ENCODE results near the gene KCNJ3.

The KCNJ3 gene

DNA sequence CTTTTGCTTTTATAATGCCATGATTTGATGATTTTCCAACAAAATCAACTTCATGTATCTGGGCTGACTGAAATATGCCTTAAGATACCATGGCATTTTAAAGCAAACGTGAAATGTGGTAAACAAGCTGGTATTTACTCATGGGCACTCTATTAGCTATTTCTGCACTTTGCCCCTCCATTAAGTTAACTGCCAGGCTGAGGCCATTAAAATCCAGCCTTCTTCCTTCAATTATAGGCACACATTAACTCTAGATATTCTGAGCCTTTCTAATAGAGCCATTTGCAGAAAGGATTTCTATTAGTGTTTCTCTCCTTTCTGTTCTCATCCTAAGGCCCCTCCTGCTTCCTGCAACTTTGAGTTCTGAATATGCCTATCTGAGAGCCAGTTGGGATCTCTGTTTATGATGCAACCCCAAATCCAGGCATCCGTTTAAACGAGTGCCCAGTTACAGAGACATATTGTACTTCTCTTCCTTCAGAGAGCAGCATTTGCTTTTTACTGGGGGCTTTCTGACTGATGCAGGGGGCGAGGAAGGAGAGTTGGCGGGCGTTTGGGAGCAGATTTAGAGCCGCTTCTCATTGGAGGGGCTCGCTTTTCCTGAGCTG, 1.6 kb upstream of the KCNJ3 start:
- peaks cover 0 to 3% of the 10 kb centered on the region in 2 donors for H3K4me1 Mint-ChIP-seq
- no peak for ATAC-seq (replicated peaks)
- peaks cover 0 to 2% of the 10 kb centered on the region in 2 donors for H3K36me3 Mint-ChIP-seq
- H3K27me3 Mint-ChIP-seq = peaks cover 32 to 44% of the 10 kb centered on the region in 2 donors
- H3K9me3 Mint-ChIP-seq = peaks cover 0 to 1% of the 10 kb centered on the region in 2 donors
- no peak for DNase-seq
- H3K27ac Mint-ChIP-seq = no peak overlapping the region
- no peak overlapping the region for H3K4me3 Mint-ChIP-seq

DNA sequence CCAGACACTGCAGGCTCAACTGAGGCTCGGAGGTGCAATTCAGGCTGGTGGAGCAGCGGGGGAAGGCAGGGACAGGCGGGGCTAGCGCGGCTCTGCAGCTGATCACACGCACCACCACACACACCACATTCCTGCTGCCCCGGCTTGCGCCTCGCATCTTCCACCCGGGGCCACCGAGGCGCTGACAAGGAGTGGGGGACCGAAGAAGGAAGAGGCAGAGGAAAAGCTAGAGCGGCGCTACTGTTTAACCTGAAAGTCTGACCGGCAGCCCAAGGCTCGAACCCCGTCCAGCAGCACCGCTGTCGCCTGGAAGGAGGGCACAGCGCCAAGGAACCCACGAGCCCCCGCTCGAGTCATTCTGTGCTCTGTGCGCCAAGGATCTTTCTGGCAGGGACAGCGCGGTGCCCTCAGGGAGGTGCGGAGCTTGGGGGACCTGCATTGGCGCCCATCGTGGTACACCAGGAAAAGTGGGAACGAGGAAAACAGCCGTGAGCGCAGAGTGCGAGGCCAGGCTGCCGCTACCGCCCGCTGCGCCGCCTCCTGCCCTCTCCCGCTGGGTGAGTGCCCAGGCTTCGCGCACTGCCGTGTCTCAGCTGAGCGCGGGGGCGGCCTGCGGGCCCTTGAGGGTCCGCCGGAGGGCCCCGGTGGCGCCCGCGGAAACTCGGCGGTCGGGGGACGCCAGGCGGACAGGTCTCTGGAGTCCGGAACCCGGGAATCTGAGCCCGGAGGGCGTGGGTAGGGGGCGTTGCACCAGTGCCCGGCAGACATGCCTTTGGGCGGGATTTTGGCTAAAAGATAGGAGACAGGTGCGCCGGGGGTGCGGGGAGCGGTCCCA, 860 bp upstream of the KCNJ3 start:
- Mint-ChIP-seq H3K4me3 (no peak overlapping the region), H3K27me3 (peaks cover 32 to 44% of the 10 kb centered on the region in 2 donors), H3K36me3 (peaks cover 0 to 2% of the 10 kb centered on the region in 2 donors), H3K4me1 (peaks cover 0 to 3% of the 10 kb centered on the region in 2 donors), H3K27ac (no peak overlapping the region), H3K9me3 (peaks cover 0 to 1% of the 10 kb centered on the region in 2 donors)
- ATAC-seq (replicated peaks) (no peak), DNase-seq (no peak)

DNA sequence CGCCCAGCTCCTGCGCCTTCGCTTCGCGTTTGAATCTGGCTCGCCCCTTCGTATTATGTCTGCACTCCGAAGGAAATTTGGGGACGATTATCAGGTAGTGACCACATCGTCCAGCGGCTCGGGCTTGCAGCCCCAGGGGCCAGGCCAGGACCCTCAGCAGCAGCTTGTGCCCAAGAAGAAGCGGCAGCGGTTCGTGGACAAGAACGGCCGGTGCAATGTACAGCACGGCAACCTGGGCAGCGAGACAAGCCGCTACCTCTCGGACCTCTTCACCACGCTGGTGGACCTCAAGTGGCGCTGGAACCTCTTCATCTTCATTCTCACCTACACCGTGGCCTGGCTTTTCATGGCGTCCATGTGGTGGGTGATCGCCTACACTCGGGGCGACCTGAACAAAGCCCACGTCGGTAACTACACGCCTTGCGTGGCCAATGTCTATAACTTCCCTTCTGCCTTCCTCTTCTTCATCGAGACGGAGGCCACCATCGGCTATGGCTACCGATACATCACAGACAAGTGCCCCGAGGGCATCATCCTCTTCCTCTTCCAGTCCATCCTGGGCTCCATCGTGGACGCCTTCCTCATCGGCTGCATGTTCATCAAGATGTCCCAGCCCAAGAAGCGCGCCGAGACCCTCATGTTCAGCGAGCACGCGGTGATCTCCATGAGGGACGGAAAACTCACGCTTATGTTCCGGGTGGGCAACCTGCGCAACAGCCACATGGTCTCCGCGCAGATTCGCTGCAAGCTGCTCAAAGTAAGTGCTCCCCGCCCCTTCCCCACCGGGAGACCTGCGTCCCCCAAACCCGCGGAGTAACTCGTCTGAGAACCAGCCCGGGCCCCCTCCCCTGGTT, 453 bp downstream of the KCNJ3 start:
- Mint-ChIP-seq H3K4me1 (peaks cover 0 to 3% of the 10 kb centered on the region in 2 donors), H3K36me3 (peaks cover 0 to 2% of the 10 kb centered on the region in 2 donors), H3K9me3 (peaks cover 0 to 1% of the 10 kb centered on the region in 2 donors), H3K4me3 (no peak overlapping the region), H3K27ac (no peak overlapping the region), H3K27me3 (peaks cover 32 to 44% of the 10 kb centered on the region in 2 donors)
- ATAC-seq (replicated peaks) (no peak), DNase-seq (no peak)

DNA sequence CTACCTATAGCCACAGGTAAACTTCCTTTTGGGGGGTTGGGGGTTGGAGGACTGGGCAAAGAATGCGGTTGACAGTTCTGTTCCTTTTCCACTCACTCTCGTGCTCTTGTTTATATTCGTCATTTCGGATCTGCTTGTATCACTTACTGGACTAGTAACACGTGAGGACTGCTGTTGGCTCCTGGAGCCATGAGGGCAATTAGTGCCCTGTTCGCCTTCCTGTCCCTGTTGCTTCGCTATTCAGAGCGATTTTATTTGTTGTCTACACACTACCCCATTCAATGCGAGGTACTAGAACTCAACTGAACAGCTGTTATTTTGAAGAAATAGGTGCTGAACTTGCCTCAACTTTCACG, 1.1 kb downstream of the KCNJ3 start:
- Mint-ChIP-seq H3K4me1 (peaks cover 0 to 3% of the 10 kb centered on the region in 2 donors), H3K27ac (no peak overlapping the region), H3K9me3 (peaks cover 0 to 1% of the 10 kb centered on the region in 2 donors), H3K4me3 (no peak overlapping the region), H3K27me3 (peaks cover 32 to 44% of the 10 kb centered on the region in 2 donors), H3K36me3 (peaks cover 0 to 2% of the 10 kb centered on the region in 2 donors)
- ATAC-seq (replicated peaks) (no peak), DNase-seq (no peak)

DNA sequence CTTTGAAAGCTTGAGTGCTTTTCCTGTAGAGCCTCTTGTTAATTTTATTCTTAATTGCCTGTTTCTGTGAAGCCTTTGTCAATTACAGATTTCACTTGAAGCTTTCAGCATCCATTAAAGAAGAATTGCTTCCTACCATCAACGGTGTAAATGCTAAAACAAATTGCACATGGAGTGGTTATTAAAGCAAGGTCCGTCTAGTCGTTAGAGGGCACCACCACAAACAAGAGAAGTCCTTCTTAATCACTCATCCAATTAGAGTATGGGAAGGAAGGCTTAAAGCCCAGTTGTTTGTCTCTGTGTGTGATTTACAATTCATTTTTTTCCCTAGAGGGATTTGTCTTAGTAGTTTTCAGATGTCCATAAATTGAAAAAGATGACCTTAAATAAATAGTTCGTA, 1.6 kb downstream of the KCNJ3 start:
- H3K36me3 Mint-ChIP-seq = peaks cover 0 to 2% of the 10 kb centered on the region in 2 donors
- no peak overlapping the region for H3K27ac Mint-ChIP-seq
- H3K4me3 Mint-ChIP-seq = no peak overlapping the region
- peaks cover 32 to 44% of the 10 kb centered on the region in 2 donors for H3K27me3 Mint-ChIP-seq
- ATAC-seq (replicated peaks) = no peak
- peaks cover 0 to 1% of the 10 kb centered on the region in 2 donors for H3K9me3 Mint-ChIP-seq
- H3K4me1 Mint-ChIP-seq = peaks cover 0 to 3% of the 10 kb centered on the region in 2 donors
- DNase-seq = no peak

DNA sequence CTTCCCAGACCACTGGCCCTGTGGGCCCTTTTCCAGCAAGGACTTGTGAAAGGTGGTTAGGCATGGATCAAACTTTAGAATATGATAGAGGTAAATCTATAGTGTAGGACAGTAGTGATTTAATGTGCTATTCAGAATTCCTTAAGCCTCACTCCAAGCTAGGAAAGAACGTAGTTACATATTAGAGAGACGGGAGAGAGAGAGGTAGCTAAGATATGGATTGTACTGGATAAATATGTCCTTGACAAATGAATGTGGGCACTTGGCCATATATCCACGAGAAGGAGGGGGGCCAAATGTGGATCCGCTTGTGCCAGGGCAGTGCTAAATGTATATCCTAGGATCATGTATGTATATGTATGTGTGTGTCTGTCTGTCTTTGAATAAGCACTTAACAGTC, 6.5 kb downstream of the KCNJ3 start:
- no peak overlapping the region for H3K4me3 Mint-ChIP-seq
- no peaks in the 10 kb centered on the region for H3K9me3 Mint-ChIP-seq
- ATAC-seq (replicated peaks) (no peak), DNase-seq (no peak)
- no peaks in the 10 kb centered on the region for H3K4me1 Mint-ChIP-seq
- no peaks in the 10 kb centered on the region for H3K27me3 Mint-ChIP-seq
- H3K36me3 Mint-ChIP-seq = no peaks in the 10 kb centered on the region
- no peak overlapping the region for H3K27ac Mint-ChIP-seq

DNA sequence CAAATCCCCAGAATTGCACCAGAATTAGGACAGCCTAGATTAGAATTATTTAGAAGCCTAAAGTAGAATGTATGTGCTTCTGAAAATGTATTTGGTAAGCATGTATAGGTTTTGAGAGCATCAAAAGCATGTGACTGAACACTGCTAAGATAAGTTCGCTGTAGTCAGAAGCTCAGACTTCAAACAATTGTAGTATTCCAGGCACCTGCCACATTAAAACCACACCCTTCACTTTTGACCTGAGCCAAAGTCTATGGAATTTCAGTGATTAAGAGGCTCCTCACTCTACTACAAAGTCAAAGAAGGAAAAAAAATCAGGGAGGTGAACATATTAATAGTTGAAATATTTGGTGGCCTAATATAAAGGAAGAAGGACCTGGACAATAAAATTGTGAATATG, 8.2 kb downstream of the KCNJ3 start:
- no peak overlapping the region for H3K27ac Mint-ChIP-seq
- DNase-seq = no peak

DNA sequence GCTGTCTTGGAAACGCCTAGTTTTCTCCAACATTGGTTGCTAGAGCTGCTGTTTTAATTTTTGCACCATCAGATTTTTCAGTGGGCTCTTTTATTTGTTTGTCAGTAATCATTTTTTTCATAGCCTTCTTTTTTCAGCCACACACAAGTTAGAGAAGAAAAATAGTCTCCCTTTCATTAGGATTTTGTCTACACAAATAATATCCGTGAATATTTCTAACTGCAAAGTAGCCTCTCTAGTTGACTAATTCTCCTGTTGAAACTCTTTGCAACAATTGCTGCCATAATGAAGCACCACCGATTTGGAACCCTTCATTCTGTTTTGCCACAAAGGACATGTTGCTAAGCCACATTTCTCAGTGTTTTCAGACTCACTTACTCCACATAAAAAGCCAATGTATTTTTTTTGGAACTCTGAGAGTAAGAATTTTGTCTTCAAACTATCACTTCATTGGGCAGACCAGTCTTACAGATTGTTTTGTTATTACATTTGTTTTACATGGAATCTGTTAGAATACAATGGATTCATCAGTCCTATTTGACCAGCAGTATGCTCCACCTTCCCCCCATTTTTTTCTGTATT, 9.6 kb downstream of the KCNJ3 start:
- H3K27me3 Mint-ChIP-seq = no peaks in the 10 kb centered on the region
- H3K27ac Mint-ChIP-seq = no peak overlapping the region
- H3K36me3 Mint-ChIP-seq = no peaks in the 10 kb centered on the region
- H3K4me3 Mint-ChIP-seq = no peak overlapping the region
- no peak for ATAC-seq (replicated peaks)
- H3K4me1 Mint-ChIP-seq = no peaks in the 10 kb centered on the region
- DNase-seq = no peak
- no peaks in the 10 kb centered on the region for H3K9me3 Mint-ChIP-seq

More for the DNA sequence above, 8.2 kb downstream of the KCNJ3 start:
- H3K27me3 Mint-ChIP-seq = no peaks in the 10 kb centered on the region
- no peaks in the 10 kb centered on the region for H3K9me3 Mint-ChIP-seq
- no peaks in the 10 kb centered on the region for H3K36me3 Mint-ChIP-seq
- H3K4me3 Mint-ChIP-seq = no peak overlapping the region
- ATAC-seq (replicated peaks) = no peak
- no peaks in the 10 kb centered on the region for H3K4me1 Mint-ChIP-seq

DNA sequence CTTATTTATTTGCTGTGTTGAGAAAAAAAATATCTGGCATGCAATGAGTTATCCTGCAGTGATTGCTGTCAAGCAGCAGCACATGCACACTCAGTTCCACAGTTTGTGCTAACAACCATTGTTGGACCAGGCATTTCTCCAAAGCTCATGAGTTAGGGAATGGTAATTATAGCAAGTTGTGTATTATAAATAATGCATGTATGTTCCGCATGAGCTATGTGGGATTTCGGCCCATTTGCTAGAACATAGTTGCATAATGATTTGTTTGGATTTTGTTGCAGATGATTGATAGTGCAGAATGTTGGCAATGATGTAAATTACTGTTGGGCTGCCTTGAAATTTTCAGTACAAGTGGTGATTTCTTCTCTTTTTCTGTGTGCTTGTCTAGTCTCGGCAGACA, 10.7 kb downstream of the KCNJ3 start:
- Mint-ChIP-seq H3K36me3 (no peaks in the 10 kb centered on the region), H3K9me3 (no peaks in the 10 kb centered on the region), H3K27me3 (no peaks in the 10 kb centered on the region), H3K4me3 (no peak overlapping the region), H3K27ac (no peak overlapping the region), H3K4me1 (no peaks in the 10 kb centered on the region)
- no peak for ATAC-seq (replicated peaks)
- DNase-seq = no peak

DNA sequence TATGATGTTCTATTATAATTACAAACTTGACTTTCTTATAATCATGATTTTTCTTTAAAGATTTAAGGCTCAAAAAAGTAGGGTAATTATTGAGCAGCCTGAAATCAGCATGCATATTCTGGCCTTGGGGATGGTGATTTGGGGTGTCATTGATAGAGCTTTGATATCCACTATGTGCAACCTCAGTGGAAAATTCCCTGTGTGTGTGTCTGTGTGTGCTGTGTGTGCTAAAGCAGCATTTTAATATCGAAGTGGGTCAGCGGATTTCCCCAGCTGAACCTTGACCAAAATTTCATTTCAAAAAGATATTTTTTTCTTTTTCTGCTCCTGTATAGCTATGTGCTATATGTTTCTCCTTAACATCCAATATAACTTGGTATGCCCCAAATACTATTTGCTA, 11.6 kb downstream of the KCNJ3 start:
- H3K36me3 Mint-ChIP-seq = no peaks in the 10 kb centered on the region
- ATAC-seq (replicated peaks) (no peak), DNase-seq (no peak)
- no peaks in the 10 kb centered on the region for H3K27me3 Mint-ChIP-seq
- H3K9me3 Mint-ChIP-seq = no peaks in the 10 kb centered on the region
- no peak overlapping the region for H3K27ac Mint-ChIP-seq
- no peaks in the 10 kb centered on the region for H3K4me1 Mint-ChIP-seq
- no peak overlapping the region for H3K4me3 Mint-ChIP-seq

DNA sequence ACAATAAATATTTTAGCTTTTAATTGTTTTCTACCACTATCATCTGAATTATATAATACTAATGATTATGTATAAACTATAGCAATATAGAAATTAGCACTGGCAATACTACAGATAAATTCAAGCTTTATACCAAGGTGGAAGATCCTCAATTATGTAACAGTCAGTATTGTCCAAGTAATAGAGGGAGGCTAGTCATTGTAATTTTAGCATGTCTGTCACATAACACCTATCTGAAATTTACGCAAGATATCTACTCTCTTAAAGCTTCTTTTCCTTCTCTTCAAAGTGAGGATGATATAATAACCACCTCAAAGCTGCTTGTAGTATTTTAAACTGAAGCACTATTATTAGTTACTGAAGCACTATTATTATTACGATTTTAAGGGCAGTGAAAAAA, 12.2 kb downstream of the KCNJ3 start:
- no peaks in the 10 kb centered on the region for H3K27me3 Mint-ChIP-seq
- no peak overlapping the region for H3K4me3 Mint-ChIP-seq
- H3K9me3 Mint-ChIP-seq = no peaks in the 10 kb centered on the region
- ATAC-seq (replicated peaks) (no peak), DNase-seq (no peak)
- no peaks in the 10 kb centered on the region for H3K36me3 Mint-ChIP-seq
- H3K27ac Mint-ChIP-seq = no peak overlapping the region
- no peaks in the 10 kb centered on the region for H3K4me1 Mint-ChIP-seq

DNA sequence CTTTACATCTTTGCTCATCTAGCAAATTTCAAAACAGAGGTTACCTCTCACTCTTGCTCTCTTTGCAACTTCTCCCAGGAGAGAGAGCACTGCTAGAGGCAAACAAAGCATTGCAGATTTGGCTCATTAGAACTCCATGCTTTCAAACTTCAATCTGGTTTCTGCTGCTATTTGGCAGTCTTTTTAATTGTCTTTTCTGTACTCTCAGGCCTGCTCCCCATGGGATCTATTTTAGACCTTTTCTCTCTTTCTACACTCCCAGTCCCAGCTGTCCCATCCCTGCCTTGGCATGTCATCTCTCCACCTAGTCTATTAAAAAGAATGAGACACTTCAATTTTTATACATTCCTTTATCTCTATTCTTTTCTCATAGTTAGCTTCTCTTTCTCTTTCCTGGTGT, 15.2 kb downstream of the KCNJ3 start:
- no peaks in the 10 kb centered on the region for H3K36me3 Mint-ChIP-seq
- H3K4me3 Mint-ChIP-seq = no peak overlapping the region
- H3K4me1 Mint-ChIP-seq = no peaks in the 10 kb centered on the region
- DNase-seq (no peak), ATAC-seq (replicated peaks) (no peak)
- peaks cover 0 to 1% of the 10 kb centered on the region in 2 donors for H3K9me3 Mint-ChIP-seq
- H3K27me3 Mint-ChIP-seq = no peaks in the 10 kb centered on the region
- no peak overlapping the region for H3K27ac Mint-ChIP-seq

DNA sequence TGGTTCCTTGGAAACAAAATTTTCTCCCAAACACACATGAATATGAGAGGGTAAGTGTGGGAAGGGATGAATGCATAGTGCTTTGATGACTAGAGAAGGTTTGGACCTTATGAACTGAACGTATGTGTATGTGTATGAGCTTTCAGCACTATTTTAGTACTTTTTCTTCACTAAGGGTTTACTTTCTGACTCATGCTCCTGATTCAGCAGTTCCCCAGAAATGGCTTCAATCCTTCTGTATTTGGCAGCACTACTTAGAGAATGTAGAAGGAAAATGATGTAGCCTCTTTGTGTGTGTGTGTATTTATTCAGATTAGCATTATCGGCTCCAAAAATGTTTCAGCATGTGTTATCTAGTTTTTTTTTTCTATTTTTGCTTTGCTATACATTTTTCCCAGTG, 22.2 kb downstream of the KCNJ3 start:
- no peaks in the 10 kb centered on the region for H3K36me3 Mint-ChIP-seq
- H3K27me3 Mint-ChIP-seq = no peaks in the 10 kb centered on the region
- H3K4me1 Mint-ChIP-seq = no peaks in the 10 kb centered on the region
- no peak overlapping the region for H3K27ac Mint-ChIP-seq
- H3K4me3 Mint-ChIP-seq = no peak overlapping the region
- H3K9me3 Mint-ChIP-seq = peaks cover 0 to 1% of the 10 kb centered on the region in 2 donors
- DNase-seq (no peak), ATAC-seq (replicated peaks) (no peak)

DNA sequence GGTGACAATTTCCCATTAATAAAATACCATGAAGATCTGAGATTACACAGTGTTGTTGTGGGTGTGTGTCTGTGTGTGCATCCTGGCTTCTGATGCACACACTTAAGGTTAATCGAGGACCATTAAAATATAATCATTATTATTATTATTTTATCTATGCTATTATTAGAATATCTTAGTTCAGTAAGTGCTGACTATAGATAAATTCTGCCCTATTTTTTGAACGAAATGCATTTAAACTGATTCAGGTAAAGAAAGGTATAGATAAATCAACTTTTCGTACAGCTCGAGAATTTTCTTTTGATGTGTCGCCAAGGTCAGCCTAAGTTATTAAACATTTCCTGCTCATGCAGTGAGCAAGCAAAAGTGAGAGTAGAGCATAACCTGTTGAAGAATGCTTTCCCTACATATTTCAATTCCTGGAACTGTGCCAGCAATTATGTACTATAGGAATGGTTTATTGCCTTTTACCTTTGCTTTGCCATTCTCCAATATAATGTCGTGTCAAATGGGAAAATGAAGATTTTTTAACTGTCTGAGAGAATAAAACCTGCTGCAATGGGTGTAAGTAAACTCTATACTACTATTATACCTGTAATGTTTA, 25.8 kb downstream of the KCNJ3 start:
- H3K4me3 Mint-ChIP-seq = no peak overlapping the region
- no peaks in the 10 kb centered on the region for H3K27me3 Mint-ChIP-seq
- DNase-seq (no peak), ATAC-seq (replicated peaks) (no peak)
- no peaks in the 10 kb centered on the region for H3K36me3 Mint-ChIP-seq
- H3K4me1 Mint-ChIP-seq = no peaks in the 10 kb centered on the region
- H3K27ac Mint-ChIP-seq = no peak overlapping the region
- no peaks in the 10 kb centered on the region for H3K9me3 Mint-ChIP-seq
